ENCODE measurements around the gene EGLN3.
"Not testable (repeated sequence)": the region's sequence is repeated elsewhere in the genome, so short reads cannot be mapped to it uniquely, and the experiment has no call there.

EGLN3 gene

DNA sequence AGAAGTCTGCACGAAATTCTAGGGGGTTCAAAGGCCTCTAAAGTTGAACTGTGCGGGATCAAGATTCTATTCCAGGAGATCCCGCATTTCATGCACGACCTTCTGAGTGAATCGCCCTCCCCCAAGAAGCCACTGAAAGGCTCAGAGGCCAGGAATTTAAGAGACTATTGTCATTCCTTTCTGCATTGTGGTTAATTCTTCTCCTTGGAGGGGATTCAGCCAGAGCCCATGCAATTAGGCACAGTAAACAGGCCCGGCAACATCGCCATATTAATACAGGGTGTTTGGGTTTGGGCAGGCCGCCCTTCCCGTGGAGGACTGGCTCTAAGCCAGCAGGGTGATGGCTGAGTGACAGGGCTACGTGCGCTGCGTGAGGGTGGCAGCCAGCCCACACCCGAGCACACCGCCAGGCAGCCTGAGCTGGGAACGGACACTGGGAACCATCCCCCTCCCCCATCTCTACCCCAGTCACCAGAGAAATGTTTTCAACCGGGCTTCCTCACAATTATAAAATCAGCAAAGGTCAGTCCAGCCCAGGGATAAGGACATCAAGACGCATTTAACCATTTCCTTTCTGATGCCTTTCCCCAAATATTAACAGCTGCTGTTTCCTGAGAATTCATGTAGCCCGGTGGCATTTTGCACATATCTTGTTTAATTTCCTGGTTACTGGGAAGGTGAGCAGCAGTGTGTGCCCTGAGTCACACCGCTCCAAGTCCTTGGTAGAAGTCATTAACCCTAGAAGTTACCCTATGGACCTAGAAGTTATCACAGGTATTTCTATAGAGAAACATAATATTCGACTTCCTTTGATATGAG lies 12.5 kb downstream of the EGLN3 start:
- DNase-seq (ENCODE audit: low read depth, low spot score) = no peak

DNA sequence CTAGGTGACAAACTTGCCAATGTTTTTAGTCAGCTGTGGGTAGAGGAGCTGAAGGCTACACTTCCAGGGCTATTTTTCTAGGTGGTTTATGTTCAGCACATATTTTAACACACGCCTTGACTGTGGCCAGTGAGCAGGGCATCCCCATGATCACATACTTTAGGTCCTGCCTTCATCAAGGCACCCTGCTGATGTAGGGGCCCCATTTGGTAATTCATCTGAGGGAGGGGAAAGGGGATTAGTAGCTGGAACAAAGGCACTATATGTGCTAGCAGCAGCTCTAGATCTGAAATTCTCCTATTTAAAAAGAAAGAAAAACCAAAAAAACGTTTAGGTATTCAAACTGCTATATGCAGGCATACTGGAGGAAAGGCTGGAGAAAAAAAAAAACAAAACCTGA lies 14.5 kb downstream of the EGLN3 start:
- DNase-seq (ENCODE audit: low read depth, low spot score) = no peak

DNA sequence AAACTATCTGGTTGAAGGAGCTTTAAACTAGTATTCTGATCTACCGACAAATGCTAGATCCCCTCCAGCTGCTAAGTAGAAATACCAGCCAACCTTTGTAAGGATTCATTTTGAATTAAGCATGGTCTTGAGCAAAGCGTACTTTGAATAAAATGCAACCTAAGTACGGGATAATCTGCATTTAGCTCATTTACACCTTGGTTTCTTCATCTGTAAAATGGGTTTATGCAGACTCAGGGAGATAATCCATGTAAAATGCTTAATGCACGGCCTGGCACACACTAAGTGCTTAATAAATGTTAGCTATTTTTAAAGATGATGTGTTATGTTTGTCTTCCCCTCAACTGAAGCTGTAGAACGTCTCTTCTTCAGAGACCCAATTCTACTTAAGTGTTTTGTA lies 15.9 kb downstream of the EGLN3 start:
- DNase-seq (ENCODE audit: low read depth, low spot score) = no peak

DNA sequence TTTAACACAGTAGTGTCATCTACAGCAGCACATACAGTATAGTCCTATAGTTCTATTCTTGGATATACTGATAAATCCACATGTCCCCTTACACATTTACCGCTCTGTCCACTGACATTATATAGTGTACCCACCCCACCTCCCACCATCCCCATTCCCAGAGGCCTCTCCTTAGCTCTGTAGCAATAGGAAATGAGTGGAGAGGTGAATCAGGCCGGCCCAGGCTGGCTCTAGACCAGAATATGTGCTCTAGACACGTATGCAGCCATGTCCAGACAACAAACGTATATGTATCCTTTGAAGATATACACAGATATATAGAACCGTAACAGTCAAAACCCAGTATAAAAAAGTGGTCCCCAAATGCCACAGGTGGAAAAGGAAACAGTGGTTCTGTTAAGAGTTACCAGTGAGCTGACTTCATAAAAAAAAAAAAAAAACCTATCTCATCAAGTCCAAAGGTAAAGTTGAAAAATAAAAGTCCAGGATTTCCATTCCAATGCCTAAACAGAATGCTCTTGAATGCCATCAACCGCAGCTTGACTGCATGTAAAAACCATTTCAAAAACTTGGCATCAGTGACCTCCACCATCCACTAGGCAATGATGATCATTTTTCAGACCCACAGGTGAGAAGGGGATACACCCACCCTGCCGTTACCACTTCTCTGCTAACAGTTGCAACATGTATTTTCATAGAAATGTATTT lies 16.7 kb downstream of the EGLN3 start:
- DNase-seq (ENCODE audit: low read depth, low spot score) = no peak

DNA sequence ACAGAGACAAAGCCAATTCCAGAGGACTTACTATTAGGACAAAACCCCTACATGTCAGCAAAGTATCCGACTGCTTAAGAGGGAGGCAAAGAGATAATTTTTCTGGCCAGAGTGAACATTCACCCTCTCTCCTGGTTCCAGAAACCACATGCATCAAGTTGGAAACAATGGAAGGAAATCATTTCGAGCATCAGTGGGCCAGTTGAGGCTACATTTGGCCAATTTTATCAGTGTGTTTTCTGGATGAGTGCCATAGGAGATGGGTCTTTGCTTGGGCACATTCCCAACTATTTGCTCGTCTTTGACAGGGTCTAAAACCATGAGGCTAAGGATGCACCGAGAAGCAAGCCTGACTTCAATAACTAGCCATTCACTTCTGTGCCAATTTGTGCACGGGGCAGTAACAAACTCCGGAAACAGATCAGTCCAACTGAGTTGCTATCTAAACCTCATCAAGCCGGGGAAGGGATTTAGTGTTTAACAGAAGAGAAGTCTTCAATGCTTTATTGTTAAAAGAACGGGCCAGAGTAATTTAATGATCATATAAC lies 17.4 kb downstream of the EGLN3 start:
- no peak for DNase-seq (ENCODE audit: low read depth, low spot score)

DNA sequence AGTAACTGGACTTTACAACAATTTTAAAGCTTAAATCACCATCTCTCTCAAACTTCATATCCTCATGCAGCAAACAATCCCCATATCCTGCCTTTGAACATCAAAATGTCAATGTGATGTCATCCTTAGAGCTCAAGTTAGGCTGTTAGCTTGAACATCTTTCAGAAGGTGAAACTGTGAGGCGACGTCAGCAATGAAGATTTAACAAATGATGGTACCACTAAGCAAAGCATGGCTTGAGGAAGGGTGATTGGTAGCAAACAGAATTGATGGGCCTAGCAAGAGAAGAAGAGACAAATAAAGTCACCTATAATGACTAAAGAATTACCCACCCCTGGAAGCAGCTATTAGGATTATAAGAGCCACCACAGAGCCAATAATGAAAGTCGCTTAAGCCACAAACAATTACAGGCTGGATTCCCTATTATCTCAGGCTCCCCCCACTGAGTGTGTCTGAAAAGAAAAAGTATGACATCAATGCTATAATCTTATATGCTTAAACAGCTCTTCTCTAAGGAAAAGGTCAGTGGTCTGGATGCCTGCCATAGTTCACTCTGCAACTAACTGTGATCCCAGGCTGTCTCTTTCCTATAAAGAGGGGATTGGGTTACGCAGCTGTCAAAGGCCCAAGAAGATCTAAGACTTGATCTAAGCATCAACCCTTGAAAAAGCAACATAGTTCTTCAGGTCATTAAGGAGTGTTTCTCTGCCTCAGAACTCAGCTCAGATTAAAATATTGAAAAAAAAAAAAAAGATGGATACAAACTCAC lies 18.1 kb downstream of the EGLN3 start:
- no peak for DNase-seq (ENCODE audit: low read depth, low spot score)

DNA sequence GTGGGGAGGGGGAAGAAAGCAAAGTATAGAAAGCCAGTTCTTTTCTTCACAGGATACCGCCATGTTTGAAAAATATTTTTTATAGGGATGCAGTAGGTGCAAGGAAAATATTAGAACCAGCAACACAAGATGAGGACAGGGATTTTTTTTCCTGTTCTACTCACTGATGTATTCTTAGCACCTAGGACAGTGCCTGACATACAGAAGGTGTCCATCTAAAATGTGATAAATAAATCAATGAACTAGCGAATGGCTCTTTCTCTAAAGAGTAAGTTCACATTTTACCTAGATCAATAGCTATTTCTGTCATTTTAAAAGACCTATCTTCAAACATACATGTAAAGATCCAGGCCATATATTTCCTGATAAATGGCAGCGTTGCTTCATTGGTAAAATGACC lies 18.8 kb downstream of the EGLN3 start:
- DNase-seq (ENCODE audit: low read depth, low spot score) = no peak

DNA sequence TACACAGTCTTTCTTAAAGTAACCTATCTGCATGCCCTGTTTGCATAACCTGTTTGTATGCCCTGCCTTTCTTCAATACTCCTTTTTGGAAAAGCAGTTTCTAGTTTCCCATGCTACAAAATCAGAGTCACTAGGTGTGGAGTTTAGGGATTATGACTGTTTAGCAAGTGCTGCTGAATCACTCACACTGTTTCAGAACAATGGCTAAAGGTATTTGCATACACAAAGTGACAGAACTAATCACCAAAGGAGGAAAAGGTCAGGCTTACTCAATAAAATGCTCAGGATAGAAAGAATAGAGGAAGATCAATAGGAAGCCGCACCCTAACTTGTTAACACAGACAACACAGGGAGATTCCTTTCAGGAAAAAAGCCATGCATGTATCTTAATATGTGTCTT lies 19.4 kb downstream of the EGLN3 start:
- no peak for DNase-seq (ENCODE audit: low read depth, low spot score)

DNA sequence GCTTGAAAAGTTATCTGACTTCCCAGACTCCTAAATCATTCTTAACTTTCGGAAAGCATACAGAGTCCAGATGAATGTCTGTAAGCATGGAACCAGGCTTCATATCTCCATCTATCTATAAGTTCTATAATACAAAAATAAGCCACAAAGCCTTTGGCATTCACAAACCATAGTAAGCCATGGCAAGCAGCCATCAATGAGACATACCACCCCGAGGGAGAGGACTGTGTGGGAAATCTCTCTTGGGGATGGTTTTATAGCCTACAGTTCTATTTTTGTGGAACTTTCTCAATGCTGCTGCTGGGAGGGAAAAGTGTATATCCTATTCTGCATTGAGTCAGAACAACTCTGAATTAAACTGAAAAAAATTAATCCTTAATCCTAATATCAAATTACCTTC lies 20.4 kb downstream of the EGLN3 start:
- no peak for DNase-seq (ENCODE audit: low read depth, low spot score)

DNA sequence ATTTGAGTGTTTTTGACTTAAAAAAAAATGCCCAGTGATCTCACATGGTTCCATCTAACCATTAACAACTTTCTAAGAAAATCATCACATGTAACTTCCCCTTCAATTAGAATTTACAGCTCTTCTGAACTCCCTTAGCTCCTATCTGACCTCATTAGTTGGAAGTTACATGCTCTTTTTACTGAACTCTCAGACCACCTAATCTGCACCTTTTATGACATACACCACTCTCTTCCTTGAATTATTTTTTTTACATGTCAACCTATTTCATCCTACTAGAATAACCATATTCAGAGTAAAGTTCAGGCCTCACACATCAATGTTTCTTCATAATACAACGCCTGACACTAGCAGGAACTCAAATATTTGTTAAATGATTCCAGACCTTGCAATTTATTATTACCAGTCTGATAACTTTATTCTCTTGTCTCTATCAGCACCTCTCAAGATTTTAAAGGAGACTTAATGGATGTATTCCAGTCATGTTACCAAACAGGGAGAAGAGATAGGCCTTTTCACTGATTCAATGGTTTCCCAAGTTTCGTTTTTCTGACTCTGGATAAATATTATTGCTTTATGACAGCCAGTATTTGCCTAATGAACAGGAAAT lies 21.0 kb downstream of the EGLN3 start:
- no peak for DNase-seq (ENCODE audit: low read depth, low spot score)

DNA sequence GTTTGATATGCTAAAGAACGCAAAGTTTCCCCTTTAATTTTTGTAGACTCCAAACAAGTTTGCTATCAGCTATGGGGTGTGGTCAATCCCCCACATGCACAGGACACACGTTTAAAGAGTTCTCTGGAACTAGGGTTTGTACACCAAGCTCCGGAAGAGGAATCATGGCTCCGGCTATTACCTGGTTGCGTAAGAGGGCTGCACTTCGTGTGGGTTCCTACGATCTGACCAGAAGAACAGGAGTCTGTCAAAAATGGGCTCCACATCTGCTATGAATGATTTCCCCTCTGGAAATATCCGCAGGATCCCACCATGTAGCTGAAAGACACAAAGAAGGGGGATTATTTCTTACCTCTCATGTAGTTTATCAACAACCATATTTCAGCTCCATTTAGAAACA lies 22.0 kb downstream of the EGLN3 start:
- DNase-seq (ENCODE audit: low read depth, low spot score) = no peak

DNA sequence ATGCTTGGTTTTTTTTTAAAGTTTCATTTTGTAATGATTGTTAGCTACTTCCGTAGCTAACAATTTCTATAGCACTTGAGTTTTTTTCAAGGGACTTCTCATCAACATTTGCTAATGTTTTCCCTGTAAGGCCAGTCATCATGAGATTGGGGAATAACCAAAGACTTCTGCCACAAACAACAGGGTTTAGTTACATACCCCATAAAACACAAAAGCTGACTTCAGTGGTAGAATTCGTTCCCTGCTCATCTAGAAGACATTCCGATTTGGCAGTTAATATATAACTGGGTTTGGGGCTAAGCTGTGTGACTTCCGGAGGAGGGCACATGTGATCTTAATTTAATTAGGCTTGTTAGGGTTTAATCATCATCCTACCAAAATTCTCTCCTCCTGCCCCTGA lies 22.9 kb downstream of the EGLN3 start:
- no peak for DNase-seq (ENCODE audit: low read depth, low spot score)

DNA sequence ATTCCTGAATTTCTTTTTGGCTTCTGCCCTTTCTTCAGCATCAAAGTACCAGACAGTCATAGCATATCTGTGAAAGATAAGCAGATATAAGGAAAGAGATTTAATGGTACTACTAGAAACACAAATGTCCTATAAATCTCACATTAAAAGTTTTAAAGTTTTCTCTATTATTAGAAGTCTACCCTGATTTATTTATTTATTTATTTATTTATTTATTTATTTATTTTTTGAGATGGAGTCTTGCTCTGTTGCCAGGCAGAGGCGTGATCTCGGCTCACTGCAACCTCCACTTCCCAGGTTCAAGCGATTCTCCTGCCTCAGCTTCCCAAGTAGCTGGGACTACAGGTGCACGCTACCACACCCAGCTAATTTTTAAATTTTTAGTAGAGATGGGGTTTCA lies 23.9 kb downstream of the EGLN3 start:
- DNase-seq (ENCODE audit: low read depth, low spot score) = not testable (repeated sequence)

DNA sequence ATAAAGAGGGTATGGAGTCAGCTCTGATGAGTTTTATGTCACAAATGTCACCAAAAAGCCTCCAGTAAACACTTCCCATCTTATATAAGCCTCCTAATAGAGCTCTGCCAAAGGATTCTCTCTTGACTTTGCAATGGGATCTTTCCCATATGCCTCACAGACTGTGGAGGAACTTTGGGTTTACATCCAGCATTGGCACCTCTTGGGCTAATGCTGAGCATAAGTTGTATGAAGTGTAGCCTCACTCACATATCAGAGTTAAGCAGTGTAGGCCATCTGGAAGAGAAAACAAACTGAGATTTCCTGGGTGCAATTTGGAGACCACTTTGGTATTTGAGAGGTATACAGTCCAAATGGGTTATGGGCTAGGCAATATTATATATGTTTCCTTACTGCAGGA lies 24.9 kb downstream of the EGLN3 start:
- no peak for DNase-seq (ENCODE audit: low read depth, low spot score)

DNA sequence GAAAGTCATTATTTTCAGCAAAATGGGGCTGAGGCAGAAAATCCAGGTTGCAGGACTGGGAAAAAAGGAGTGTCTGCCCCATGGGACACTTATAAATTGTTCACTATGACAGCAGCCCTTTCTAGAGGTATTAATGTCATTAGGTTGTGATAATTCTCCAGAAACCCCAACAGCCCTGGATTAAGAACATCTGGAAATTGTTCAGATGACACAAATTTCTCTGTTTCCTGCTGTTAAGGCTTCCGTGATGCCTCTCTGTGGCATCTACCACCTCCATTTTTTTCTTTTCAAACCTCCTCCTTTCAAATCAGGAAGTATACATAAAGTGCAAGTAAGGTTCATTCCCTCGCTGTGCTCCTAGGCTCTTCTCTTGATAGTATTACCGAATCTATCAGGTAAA lies 25.6 kb downstream of the EGLN3 start:
- DNase-seq (ENCODE audit: low read depth, low spot score) = no peak

DNA sequence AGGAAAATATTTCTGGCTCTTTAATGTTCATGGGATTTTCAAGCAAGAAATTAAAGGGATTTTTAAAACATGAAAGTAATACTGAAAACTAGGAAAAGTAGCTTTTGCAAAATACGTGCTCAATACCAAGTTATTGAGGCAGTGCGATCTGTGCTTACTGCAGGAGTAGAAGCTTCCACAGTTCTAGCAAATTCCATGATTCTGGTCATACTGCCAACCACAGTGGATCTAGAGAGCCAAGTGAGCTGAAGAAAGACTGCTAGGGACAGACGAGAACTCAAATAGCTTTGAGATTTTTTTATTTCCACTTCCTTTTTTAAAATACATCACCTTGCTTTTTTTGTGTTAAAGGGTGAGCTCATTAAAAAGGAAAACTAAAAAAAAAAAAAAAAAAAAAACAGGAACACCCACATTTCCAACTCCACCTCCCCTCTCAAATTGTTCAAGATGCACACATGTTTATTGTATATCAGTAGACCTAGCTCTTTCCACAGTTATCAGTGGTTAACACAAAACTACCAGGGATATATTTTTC lies 26.2 kb downstream of the EGLN3 start:
- no peak for DNase-seq (ENCODE audit: low read depth, low spot score)

DNA sequence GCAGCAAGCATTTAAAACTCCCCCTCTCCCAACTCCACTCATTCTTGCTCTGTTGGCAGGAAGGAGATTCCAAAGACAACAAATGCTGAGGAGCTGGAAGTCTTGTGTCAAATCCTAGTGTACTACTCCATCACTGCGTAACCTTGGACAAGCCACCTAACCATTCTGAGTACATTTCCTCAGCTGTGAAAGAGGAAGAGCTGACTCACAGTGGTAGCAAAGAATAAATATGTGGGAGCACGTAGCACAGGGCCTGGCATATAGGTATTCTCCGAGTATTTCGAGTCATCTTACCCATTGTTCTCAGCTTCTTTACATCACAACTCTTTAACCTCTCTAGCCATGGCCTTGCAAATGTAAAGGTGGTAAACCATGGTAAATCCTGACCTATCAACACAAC lies 28.7 kb downstream of the EGLN3 start:
- DNase-seq (ENCODE audit: low read depth, low spot score) = no peak

DNA sequence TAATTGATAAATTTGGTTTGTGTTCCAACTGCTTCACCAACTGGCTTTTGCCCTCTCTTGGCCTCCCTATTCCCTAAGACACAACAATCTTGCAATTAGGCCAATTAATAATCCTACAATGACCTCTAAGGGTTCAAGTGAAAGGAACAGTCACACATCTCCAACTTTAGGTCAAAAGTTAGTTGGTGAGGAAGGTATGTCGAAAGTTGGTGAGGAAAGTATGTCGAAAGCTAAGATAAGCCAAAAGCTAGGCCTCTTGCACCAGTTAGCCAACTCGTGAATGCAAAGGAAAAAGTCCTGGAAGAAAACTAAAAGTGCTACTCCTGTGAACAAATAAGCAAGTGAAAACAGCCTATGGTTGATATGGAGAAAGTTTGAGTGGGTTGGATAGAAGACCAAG lies 32.6 kb downstream of the EGLN3 start:
- DNase-seq (ENCODE audit: low read depth, low spot score) = no peak

DNA sequence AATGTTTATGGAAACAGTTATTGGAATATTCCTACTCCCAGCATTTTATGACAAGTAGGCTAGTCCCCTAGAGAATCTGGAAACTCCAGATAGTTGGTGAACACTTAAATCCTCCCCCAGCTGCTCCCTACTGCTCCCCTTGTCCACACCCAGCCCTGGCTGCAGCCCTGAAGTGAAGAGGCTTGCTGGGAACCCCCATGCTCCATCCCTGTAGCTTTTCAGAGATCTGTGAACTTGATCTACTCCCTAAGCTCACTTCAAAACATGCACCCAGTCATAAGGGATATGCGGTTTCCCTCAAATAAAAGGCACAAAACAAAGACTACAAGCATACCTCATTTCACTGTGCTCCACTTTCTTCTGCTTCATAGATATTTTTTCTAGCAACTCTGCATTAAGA lies 33.2 kb downstream of the EGLN3 start:
- DNase-seq (ENCODE audit: low read depth, low spot score) = no peak

DNA sequence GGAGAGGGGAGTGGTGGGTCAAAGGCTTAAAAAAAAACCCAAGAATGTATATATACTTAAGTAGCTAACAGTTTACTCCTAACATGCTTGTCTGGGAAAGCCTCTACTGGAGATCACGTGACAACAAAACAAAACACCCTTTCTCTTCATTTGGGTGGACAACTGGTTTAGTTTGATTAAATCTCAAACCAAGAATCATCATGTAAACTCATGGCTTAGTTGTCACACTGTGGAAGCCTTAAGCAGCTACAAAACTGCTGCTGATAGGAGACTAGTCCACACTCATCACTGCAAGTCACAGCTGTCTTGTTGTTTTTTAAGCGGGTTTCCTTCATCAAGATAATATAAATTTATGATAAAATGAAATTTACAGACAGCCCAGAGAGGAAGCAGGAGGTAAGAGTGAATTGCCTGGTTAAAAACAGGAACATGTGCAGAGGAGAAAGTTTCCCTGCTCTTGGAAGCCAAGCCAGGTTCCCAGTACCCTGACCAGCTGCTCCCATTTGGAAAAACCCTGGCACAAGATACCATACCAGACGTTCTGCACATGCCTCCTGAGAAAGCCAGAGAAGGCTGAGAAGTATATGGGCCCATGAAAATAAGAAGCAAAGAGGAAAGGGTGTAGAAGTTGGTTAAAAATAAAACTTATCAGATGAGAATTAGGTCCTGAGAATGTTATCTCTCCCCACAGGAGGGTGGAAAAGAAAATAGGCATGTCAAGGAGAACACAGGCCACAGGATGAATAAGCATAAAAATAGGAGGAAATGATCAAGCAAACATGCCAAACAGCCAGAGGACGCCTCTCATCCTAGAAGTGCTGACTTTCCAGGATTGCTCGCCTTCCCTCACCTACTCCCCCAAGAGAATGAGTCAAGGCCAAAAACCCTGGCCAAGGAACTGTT lies 34.0 kb downstream of the EGLN3 start:
- DNase-seq (ENCODE audit: low read depth, low spot score) = no peak

DNA sequence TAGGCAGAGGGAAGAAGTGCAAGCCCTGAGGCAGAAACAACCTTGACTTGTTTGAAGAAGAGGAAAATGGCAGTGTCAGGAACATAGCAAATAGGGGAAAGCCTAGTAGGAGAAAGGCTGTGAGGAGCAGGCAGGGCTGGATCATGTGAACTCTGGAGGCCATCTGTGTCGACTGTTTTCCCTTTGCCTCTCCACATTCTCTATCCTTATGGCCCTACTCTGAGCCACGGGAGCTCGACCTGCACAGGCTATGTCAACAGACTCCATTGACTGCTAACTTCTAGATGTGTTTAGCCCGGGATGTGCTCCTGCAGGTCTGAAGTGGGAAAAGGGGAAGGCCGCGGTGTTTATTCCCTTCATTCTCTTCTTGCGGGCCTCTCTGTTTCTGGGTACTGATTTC lies 35.2 kb downstream of the EGLN3 start:
- DNase-seq (ENCODE audit: low read depth, low spot score) = no peak

Measured in iPS DF 19.7 (cell line).